GM12891 (cell line): Measurements from ENCODE around the gene HIPK2.

Experiments
- POLR2A ChIP-seq: IDR thresholded peaks from 2 replicates; pipeline ENCODE4 v1.6.1; 2011; ENCODE audit warnings: low read depth, low read length, control low read depth
- POLR2AphosphoS5 ChIP-seq: IDR thresholded peaks from 2 replicates; pipeline ENCODE4 v1.6.1; 2011; ENCODE audit warnings: low read depth, low read length, control low read depth
- POU2F2 ChIP-seq: IDR thresholded peaks from 2 replicates; pipeline ENCODE4 v1.6.1; 2011; ENCODE audit warnings: low read depth, mild to moderate bottlenecking, control low read depth, low read length, moderate library complexity
- SPI1 ChIP-seq: IDR thresholded peaks from 2 replicates; pipeline ENCODE4 v1.6.1; 2011; ENCODE audit warnings: low read depth, low read length, control low read depth
- TAF1 ChIP-seq: IDR thresholded peaks from 2 replicates; pipeline ENCODE4 v1.6.1; 2011; ENCODE audit warnings: low read depth, low read length, control low read depth

DNA sequence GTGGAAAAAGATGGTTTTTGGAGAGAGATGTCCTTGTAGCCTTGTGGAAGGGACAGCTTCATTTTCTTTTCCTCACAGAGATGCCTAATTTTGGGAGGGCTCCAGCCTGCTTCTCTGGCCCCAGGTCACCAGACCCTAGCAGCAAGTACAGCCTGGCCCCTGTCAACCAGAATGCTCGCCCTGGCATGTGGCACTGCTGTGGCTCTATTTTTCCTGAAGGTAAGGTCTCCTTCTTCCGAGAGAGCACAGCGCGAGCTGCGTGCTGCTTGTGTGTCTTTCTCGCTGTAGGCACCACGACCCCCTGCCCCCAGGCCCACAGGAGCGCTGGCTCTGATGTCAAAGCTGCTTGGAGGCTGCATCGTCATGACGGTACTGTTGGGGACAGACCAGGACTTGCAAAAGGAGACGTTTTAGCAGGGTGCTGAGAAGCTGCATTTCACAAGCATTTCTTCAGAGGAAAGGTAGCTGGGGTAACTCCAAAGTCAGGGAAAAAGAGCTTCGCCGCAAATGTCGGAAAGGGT lies 195.6 kb downstream of the HIPK2 start:
- TF ChIP-seq POLR2A (no peak), TAF1 (no peak), POLR2AphosphoS5 (no peak), SPI1 (no peak), POU2F2 (no peak)
